WI38 (cell line): ENCODE data around the gene AGBL3.
"Not testable (repeated sequence)": the region's sequence is repeated elsewhere in the genome, so short reads cannot be mapped to it uniquely, and the experiment has no call there.

Experiments
- H3K4me3 ChIP-seq: 2 replicates; pipeline ENCODE4 v1.5.1; 2011; ENCODE audit warnings: low read depth, mild to moderate bottlenecking, control low read depth, low read length
- TF ChIP-seq, protein P1 (sequence below): IDR thresholded peaks from 2 replicates; pipeline ENCODE4 v1.5.1; 2012; ENCODE audit warnings: low read depth, mild to moderate bottlenecking, control low read depth, low read length

The AGBL3 gene

DNA sequence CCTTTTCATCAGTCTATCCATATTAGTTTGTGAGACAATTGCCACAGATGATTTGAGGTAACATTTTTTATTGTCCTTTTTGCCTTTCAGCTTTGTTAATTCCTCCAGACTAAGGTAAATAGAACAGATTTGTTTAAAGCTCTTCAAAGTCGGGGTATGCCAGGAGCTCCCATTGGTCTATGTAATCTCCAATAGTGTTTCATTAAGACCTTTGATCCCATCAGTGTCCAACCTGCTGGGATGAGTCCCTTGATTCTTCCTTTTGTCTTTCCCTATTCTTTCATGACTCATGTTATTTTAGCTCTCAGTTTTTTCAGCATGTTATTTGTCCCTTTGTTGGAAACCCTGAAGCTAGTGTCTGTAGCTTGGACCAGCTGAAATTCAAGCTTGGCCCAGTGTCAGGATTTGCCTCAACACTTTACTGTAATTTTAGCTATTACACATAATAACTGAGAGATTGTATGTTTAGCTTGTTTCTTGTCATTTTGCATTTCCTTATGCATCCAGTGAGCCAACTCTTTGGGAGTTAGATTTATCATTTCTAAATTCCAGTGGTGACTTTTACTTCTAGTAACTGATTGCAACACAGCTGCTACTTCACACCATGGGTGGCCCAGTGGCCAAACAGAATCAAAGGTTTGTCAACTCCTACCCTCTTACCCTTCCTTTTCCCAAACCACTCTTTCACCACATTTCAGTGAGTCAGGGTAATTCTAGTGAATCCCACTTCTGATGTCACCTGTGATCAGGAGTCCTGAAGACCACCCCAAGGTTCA is 15.3 kb downstream of the AGBL3 start:
- TF ChIP-seq, protein P1, sequence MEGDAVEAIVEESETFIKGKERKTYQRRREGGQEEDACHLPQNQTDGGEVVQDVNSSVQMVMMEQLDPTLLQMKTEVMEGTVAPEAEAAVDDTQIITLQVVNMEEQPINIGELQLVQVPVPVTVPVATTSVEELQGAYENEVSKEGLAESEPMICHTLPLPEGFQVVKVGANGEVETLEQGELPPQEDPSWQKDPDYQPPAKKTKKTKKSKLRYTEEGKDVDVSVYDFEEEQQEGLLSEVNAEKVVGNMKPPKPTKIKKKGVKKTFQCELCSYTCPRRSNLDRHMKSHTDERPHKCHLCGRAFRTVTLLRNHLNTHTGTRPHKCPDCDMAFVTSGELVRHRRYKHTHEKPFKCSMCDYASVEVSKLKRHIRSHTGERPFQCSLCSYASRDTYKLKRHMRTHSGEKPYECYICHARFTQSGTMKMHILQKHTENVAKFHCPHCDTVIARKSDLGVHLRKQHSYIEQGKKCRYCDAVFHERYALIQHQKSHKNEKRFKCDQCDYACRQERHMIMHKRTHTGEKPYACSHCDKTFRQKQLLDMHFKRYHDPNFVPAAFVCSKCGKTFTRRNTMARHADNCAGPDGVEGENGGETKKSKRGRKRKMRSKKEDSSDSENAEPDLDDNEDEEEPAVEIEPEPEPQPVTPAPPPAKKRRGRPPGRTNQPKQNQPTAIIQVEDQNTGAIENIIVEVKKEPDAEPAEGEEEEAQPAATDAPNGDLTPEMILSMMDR, result no peak
- H3K4me3 ChIP-seq, result no peak overlapping the region

DNA sequence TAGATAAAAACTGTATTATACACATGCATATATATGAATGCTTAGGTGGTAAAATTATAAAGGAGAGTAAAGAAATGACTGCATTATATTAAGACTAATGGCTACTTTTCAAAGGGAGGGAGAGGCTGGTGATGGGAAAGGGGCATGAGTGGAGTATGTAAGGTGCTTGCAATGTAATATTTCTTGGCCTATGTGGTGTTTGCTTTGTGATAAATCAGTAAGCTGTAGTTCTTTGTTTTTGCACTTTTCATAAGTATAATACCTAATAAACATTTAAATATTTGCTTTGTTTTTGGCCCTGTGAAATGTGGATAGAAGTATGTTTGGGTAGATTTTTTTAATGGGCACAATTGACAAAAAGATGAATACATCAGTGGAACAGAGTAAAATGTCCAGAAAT is 25.9 kb downstream of the AGBL3 start:
- TF ChIP-seq, protein P1, result no peak
- no peak overlapping the region for H3K4me3 ChIP-seq

DNA sequence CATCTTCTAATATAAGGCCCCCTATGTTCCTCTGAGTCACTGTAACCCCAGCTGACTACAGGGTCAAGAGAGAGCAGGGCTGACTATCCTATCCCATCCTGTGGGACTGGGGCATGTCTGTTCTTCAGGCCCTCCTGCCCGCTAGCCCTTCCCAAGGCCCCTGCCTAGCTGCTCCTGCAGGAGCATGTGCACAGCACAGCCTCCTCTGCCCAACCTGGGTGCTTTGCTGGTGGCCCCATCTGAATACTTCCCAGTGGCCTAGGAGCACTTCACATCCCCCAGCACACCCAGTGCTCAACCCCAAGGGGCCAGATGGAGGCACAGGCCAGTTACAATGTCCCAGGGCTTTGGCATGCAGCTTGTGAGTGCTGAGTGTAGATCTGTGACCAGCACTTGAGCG is 37.3 kb downstream of the AGBL3 start:
- TF ChIP-seq, protein P1, result no peak
- no peak overlapping the region for H3K4me3 ChIP-seq

GRCh38 chr7:135035252-135035651 is 48.9 kb downstream of the AGBL3 start:
- no peak overlapping the region for H3K4me3 ChIP-seq
- TF ChIP-seq, protein P1, result no peak

GRCh38 chr7:135067017-135067416 is 80.7 kb downstream of the AGBL3 start:
- H3K4me3 ChIP-seq, result not testable (repeated sequence)

DNA sequence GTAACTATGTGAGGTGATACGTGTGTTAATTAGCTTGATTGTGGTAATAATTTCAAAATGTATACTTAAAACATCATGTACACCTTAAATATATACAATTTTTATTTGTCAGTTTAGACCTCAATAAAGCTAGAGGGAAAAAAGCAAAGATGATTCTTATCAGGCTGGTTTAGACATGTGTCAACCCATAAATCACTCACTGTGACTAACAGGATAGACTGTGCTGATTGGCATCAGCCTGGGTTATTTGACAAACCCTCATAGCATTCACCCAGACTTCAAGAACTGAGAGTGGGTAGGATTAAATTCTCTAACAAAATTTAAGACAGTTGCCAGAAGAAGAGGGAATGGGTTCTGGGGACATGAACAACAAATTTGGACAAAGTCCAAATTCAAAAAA is 87.8 kb downstream of the AGBL3 start:
- no peak overlapping the region for H3K4me3 ChIP-seq
- TF ChIP-seq, protein P1, result no peak

DNA sequence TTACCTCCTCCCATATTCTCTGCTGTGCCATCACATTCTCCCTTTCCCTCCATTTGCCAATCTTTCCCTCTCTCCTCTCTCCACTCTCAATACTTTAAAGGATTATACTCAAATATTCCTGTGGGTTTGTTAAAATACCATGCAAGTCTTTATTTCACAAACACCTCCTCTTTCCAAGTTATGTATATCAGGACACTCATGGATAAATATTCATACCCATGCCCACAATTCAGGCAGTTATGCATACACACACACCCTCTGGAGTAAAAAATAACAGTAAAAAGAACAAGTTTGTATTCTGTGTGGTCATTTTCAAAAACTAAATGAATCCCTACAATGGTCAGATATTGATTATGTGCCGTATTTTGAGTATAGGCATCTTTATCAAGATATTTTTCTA is 88.2 kb downstream of the AGBL3 start:
- no peak overlapping the region for H3K4me3 ChIP-seq
- TF ChIP-seq, protein P1, result no peak

DNA sequence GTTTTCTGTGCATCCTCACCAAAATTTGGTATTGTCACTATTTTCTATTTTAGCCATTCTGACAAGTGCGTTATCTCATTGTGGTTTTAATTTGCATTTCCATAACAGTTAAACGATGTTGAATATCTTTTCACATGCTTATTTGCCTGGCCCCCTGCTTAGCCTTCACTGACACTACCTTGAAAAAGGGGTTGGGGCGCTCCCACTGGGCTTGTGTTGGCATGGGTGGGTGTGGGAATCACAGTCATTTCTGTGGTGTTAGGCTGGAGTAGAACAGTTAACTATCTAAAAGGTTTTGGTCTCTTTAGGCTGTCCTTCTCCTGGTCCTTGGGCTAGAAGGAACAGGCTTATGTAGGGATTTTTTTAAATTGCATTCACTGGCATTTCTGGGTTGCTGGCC is 89.4 kb downstream of the AGBL3 start:
- H3K4me3 ChIP-seq, result no peak overlapping the region
- TF ChIP-seq, protein P1, result no peak
